NB4 (cell line): ENCODE measurements around the gene SHISA5.

ENCODE experiments used
- DNase-seq: peaks from one replicate; pipeline ENCODE4 v3.0.0; 2010; ENCODE audit warnings: low read depth
- H3K4me3 ChIP-seq: one replicate; pipeline ENCODE4 v1.5.1; 2011; ENCODE audit warnings: mild to moderate bottlenecking, low read depth, low read length, moderate library complexity
- CTCF ChIP-seq: IDR thresholded peaks from one replicate; pipeline ENCODE4 v1.5.1; 2012; ENCODE audit warnings: low read depth, low read length
- MAX ChIP-seq: IDR thresholded peaks from 2 replicates; pipeline ENCODE4 v1.6.1; 2011; ENCODE audit warnings: low read depth, low read length
- MYC ChIP-seq: IDR thresholded peaks from 2 replicates; pipeline ENCODE4 v1.6.1; 2011; ENCODE audit warnings: low read depth, low read length
- POLR2A ChIP-seq: IDR thresholded peaks from 2 replicates; pipeline ENCODE4 v1.6.1; 2011; ENCODE audit warnings: mild to moderate bottlenecking; ENCODE audit not compliant: insufficient read length; ENCODE audit errors: extremely low read depth

The SHISA5 gene

GRCh38 chr3:48437812-48438211 is 66.2 kb downstream of the SHISA5 start:
- H3K4me3 ChIP-seq: no peak overlapping the region
- no peak for TF ChIP-seq MYC
- TF ChIP-seq CTCF: no peak
- TF ChIP-seq POLR2A: no peak
- TF ChIP-seq MAX: no peak
- DNase-seq: no peak

GRCh38 chr3:48436855-48437254 is 67.1 kb downstream of the SHISA5 start:
- no peak for TF ChIP-seq CTCF
- TF ChIP-seq MAX: no peak
- TF ChIP-seq MYC: no peak
- TF ChIP-seq POLR2A: no peak
- H3K4me3 ChIP-seq: no peak overlapping the region
- no peak for DNase-seq

GRCh38 chr3:48436477-48436787 is 67.5 kb downstream of the SHISA5 start:
- no peak overlapping the region for H3K4me3 ChIP-seq
- TF ChIP-seq MYC (no peak), MAX (no peak), POLR2A (no peak), CTCF (no peak)
- DNase-seq: no peak

DNA sequence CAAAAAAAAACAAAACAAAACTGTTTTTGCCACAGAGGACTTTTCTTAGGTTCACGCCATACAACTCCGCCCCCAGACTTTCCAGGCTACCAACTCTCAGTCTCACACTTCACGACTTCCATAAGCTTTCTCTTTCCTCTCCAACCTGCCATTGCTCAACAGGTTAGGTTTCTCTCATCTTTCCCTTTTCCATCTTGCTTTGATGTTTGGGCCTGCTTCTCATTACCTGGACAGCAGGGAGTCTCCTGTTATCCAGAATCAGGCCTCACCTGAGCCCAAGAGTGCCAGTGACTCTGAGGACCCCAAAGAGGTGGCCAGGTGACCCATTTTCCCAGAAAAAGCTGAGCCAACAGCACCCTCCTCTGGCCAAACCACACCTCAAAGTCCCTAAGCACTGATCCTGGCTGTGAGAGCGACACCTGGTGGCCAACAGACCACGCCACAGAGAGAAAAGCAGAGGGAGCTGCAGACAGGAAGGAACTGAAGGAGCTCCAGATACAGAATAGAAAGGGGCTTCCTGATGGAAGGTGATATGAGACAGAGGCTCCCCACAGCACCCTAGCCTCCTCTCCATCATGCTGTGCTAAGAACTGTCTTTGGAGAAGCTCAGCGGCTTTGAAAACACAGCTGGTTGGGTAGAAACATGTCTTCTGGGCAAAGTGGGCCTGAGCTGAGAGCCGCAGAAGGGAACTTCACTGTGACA is 68.0 kb downstream of the SHISA5 start:
- TF ChIP-seq MYC (peak; percentile 38; the same call in 1 of the 2 replicates), CTCF (peak; percentile 99), MAX (peak; percentile 59), POLR2A (no peak)

DNA sequence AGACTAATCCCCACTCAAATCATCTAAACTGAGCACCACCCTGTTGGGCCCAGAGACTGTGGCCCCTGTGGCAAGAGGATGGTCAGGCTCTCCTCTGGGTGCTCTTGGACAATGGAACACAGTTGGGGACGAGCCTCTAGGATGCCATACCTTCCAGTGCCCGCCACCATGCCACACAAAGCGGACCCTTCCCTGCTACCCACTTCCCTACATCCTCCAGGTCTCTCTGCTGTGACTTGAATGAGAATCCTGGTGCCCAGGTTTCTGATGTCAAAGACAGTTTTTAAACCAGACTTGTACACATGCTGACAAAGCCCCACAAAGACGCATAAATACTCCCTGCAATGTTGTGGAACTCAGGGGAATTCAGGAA is 68.8 kb downstream of the SHISA5 start:
- DNase-seq: no peak
- no peak for TF ChIP-seq CTCF
- no peak for TF ChIP-seq POLR2A
- no peak for TF ChIP-seq MYC
- TF ChIP-seq MAX: no peak
- H3K4me3 ChIP-seq: no peak overlapping the region

More for the DNA sequence above, 68.0 kb downstream of the SHISA5 start:
- peak; percentile 85 for DNase-seq
- H3K4me3 ChIP-seq: no peak overlapping the region
